ENCODE data around the gene ALOX12.

ALOX12 gene

DNA sequence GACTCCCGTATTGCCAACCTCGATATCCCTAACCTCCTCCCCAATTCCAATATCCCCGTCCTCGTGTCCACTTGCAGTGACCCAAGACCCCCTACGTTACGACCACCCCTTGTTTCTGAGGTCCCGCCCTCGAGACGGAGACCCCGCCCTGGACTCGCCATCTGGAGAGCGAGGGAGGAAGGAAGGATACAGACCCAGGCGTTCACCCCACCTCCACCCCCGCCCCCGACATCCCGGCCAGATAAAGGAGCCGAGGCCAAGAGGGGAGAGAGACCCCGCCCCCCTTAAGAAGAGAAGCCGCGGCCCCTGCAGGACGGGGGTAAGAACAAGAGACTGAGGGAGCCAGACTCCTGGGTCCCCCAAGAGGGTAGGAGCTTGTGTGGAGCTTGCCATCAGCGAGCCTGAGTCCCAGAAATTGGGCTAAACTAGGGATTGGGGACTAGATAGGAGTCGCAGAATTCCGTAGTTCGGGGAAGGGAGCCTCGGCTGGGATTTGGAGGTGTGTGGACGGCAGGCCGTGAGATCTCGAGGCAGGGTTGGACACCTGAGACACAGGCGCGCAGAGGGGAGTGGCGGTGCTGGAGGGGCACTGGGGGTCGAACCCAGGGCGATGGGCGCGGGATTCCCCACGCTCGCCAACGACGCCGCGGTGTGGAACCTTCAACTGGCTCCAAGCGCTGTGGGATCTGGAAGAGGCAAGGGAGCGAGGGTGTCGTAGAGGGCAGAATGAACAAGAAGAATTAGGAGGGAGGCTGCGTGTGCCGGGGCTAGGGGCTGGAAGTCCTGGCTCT is 27.1 kb downstream of the ALOX12 start, which contains the start of gene BCL6B:
TSS of gene BCL6B (plus strand) at position 270 of the 791 bp plus-strand sequence. CDS start 622 bp downstream, outside the sequence.
- DNase-seq (ENCODE audit: low read depth), result no peak

DNA sequence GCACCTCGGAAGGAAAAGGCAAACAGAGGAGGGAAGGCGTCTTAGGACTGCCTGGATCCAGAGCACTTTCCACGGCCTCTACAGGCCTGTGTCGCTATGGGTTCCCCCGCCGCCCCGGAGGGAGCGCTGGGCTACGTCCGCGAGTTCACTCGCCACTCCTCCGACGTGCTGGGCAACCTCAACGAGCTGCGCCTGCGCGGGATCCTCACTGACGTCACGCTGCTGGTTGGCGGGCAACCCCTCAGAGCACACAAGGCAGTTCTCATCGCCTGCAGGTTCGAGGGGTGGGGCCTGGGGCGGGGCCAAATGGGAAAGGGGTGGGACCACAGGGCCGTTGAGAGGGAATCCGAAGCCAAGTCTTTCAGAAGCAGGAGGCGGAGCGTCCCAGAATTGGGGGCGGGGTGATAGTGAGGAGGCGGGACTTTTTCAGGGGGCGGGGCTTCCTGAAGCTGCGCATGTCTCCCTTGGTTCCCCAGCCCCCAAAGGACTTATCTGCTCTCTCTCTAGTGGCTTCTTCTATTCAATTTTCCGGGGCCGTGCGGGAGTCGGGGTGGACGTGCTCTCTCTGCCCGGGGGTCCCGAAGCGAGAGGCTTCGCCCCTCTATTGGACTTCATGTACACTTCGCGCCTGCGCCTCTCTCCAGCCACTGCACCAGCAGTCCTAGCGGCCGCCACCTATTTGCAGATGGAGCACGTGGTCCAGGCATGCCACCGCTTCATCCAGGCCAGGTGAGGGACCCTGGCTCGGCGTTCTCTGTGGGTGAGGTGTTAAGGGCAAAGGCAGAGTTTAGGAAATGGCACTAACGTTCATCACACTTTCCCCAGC is 27.9 kb downstream of the ALOX12 start:
- peak; percentile 82 for DNase-seq (ENCODE audit: low read depth)

DNA sequence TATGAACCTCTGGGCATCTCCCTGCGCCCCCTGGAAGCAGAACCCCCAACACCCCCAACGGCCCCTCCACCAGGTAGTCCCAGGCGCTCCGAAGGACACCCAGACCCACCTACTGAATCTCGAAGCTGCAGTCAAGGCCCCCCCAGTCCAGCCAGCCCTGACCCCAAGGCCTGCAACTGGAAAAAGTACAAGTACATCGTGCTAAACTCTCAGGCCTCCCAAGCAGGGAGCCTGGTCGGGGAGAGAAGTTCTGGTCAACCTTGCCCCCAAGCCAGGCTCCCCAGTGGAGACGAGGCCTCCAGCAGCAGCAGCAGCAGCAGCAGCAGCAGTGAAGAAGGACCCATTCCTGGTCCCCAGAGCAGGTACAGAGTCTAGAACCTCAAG is 28.5 kb downstream of the ALOX12 start:
- no peak for DNase-seq (ENCODE audit: low read depth)

DNA sequence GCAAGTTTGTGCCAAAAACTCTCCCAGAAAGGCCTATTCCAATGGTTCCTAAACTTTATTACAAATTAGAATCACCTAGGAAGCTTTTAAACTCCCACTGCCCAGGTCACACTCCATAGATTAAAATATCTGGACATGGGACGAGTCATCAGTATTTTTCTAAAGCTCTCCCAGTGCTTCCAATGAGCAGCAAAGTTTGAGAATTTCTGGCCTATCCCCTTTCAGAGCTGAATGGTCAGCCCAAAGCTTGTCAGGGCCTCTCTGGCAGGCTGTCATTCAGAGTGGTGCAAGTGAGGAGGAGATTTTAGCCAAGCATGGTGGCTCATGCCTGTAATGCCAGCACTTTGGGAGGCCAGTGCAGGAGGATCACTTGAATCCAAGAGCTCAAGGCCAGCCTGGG is 29.4 kb downstream of the ALOX12 start:
- no peak for DNase-seq (ENCODE audit: low read depth)

DNA sequence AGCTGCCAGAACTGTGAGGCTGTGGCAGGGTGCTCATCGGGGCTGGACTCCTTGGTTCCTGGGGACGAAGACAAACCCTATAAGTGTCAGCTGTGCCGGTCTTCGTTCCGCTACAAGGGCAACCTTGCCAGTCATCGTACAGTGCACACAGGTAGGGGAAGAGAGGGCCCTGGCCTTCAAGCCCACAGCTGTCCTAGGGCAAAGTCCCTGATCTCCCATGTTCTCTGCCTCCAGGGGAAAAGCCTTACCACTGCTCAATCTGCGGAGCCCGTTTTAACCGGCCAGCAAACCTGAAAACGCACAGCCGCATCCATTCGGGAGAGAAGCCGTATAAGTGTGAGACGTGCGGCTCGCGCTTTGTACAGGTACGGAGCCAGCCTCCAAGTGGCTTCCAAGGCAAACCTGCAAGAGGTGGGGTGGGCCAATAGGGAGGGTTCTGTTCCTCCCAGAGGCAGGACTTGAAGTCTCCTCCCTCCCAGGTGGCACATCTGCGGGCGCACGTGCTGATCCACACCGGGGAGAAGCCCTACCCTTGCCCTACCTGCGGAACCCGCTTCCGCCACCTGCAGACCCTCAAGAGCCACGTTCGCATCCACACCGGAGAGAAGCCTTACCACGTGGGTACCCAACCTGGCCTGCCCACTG is 30.7 kb downstream of the ALOX12 start:
- DNase-seq (ENCODE audit: low read depth), result no peak

DNA sequence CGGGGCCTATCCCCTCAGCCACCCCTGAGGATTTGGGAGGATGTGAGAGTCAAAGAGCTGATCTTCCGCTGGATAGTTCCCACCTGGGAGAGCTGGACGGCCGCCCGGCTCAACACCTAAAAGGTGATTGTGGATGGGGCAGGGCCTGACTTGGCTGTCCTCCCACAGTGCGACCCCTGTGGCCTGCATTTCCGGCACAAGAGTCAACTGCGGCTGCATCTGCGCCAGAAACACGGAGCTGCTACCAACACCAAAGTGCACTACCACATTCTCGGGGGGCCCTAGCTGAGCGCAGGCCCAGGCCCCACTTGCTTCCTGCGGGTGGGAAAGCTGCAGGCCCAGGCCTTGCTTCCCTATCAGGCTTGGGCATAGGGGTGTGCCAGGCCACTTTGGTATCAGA is 31.5 kb downstream of the ALOX12 start:
- DNase-seq (ENCODE audit: low read depth), result no peak

DNA sequence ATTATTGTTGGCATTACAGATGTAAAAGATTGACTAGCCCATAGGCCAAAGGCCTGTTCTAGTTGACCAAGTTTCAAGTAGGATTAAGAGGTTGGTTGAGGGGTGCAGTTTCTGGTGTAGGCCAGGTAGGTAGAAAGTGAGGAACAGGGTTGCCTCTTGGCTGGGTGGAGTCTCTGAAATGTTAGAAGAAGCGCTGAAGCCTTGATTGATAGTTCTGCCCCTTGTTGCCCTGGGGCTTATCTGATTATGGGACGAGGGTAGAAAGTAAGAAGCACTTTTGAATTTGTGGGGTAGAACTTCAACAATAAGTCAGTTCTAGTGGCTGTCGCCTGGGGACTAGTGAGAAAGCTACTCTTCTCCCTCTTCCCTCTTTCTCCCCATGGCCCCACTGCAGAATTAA is 33.2 kb downstream of the ALOX12 start:
- no peak for DNase-seq (ENCODE audit: low read depth)

DNA sequence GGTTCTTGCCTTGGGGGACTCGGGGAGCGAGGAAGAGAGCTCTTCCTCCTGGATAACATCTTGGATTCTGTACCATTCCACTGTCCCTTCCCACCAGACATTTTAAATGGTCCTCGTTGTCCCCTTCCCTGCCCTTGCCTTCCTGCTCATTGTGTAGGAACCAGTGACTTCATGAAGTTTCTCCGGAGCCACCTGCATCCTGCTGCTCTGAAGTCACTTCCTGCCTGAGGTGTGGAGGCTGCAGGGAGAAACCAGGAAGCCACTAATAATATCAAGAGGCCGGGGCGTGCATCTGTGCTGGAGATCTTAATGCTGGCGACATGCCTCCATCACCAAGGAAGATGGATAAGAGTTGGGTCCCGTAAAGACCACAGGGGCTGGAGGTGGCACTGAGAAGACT is 33.8 kb downstream of the ALOX12 start:
- DNase-seq (ENCODE audit: low read depth), result no peak

DNA sequence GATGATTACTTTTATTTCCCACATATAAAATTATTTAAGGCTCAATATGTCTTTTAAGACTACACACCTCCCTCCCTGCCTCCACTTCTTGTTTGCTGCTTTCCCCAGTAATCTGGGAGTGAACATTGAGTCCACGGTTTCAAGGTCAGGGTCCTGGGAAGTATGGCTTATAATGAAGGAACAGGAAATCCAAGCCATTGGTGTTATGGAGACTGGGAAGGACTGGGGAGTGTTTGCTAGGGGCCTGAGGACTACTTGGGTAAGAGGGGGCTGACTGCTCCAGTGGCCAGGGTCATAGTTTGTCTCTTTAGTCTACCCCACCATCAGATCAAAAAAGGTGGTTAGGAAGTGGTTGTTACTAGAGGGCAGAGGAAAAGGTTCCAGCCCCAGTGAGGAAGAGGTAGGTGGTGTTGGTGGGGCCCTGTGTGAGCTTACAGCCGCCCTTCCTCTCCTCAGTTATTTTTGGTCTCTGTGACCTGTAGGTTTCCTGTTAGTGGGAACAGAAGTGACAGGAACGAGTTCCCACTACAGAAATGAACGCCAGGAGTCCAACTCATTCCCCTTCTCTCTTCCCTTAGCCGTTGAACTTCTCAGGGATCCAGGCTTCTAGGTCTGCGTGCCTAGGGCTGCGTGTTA is 39.2 kb downstream of the ALOX12 start:
- no peak for DNase-seq (ENCODE audit: low read depth)

DNA sequence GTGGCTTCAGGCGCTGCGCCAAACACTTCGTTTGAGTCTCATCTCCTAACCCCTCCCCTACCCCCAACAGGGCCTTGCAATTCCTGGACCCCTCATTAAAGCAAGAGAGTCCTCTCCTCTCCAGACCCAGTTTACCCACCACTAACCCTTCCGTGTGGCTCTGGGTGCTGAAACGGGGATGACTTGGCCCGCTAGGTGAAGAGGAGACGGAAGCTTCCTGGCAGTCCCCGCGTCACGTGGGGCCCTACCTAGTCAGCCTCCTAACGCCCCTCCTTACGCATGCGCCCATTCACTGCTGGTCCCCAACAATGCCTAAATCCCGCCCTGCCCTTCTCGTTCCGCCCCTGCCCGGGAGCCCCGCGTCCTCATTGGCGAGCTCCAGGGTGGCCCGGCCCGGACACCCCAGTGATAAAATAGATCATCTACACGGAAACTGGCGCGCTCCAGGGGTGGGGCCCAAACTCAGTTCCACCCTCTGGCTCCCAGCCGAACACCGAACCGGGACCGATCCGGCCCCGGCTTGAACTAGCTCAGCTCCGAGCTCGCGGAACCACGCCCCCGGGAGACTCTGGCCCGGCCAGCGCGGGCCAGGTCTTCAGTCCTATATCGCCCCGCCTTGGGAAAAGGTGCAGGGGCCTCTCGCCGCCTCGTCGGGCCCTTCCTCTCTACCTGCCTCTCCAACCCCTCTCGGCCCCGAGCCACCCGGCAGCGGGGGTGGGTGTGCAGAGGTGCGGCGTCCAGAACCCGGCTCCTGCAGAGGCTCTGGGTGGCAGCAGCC is 39.9 kb downstream of the ALOX12 start, which contains the start of gene SLC16A13:
TSS of gene SLC16A13 (plus strand) at position 425 of the 778 bp plus-strand sequence. CDS start 368 bp downstream, outside the sequence.
- DNase-seq (ENCODE audit: low read depth), result peak; percentile 93

DNA sequence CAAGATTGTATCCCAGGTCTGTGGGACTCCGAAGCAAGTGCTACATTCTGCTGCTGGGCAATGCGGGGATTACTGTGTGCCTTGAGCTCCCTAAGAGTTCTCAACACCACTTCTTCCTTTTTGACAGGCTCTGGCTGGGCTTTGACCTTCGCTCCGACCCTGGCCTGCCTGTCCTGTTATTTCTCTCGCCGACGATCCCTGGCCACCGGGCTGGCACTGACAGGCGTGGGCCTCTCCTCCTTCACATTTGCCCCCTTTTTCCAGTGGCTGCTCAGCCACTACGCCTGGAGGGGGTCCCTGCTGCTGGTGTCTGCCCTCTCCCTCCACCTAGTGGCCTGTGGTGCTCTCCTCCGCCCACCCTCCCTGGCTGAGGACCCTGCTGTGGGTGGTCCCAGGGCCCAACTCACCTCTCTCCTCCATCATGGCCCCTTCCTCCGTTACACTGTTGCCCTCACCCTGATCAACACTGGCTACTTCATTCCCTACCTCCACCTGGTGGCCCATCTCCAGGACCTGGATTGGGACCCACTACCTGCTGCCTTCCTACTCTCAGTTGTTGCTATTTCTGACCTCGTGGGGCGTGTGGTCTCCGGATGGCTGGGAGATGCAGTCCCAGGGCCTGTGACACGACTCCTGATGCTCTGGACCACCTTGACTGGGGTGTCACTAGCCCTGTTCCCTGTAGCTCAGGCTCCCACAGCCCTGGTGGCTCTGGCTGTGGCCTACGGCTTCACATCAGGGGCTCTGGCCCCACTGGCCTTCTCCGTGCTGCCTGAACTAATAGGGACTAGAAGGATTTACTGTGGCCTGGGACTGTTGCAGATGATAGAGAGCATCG is 42.4 kb downstream of the ALOX12 start:
- DNase-seq (ENCODE audit: low read depth), result no peak

DNA sequence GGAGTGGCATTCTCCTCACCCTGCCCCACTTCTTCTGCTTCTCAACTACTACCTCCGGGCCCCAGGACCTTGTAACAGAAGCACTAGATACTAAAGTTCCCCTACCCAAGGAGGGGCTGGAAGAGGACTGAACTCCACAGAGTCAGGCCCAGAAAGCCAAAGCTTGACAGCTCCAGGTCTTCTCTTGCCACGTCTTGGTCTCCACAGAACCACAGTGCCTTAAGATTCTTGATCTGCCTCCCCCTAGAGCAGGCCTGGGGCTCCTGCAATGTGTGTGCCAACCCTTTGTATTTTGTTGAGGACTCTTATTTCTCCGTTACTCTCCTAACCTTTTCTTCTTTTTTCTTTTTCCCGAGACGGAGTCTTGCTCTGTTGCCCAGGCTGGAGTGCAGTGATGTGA is 44.0 kb downstream of the ALOX12 start:
- no peak for DNase-seq (ENCODE audit: low read depth)

DNA sequence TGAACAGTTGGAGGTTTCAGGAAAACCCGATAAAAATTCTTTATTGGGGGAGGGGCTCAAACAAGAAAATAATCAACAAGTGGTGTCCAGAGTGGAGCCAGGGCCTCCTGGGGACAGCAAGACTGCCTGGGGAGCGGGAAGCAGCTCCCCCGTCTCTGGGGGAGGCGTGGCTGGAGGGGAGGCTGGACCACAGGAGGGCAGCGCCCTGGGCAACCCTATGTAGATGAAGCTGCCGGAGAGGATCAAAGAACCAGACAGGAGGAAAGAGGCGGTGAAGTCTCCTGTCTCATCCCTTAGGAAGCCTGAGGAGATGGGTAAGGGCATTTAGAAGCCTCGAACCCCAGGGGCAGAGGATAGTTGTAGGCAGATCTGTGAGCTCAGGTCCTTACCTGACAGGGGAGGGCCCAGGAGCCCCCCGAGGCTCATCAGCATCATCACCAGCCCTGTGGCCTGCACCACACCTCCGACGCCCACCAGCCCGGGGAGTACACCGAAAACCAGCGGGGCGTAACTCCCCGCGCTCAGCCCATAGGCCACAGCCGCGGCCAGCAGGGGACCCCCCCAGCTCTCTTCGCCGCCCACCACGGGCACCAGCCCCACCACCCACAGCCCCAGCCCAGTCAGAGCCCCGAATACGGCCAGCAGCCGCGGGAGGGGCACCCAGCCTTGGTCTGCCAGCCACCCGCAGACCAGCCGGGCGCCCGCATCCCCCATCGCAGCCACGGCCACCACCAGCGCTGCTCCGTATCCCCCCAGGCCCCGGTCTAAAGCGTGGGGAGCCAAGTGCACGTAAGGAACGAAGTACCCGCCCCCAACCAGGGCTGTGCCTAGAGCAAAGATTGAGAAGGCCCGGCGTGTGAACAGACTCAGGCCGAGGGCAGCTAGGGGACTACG is 46.0 kb downstream of the ALOX12 start:
- no peak for DNase-seq (ENCODE audit: low read depth)

DNA sequence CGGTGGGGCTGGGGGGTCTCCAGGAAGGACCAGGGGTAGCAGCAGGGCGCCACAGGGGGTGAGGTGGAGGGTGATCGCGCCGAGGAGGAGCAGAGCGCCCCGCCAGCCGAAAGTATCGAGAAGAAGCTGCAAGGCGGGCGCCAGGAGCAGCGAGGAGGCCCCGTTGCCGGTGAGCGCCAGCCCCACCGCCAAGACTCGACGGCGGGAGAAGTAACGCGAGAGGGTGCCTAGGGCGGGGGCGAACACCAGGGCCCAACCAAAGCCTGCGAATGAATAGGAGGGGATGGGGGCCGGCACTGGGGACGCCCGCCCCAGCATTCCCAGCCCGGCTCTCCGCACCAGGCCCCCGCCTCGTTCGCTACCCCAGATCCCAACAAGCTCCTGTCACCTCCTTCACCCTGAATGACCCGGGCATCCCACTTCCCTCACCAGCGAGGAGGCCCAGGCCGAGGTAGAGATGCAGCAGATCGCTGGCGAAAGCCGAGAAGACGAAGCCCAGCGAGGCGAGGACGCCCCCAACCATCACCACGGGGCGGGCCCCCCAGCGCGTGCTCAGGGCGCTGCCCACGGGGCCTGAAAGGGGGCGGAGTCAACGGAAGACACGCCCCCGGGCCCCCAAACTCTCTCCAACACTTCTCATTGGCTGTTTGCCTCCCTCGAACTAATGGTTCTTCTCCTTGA is 46.8 kb downstream of the ALOX12 start:
- no peak for DNase-seq (ENCODE audit: low read depth)

DNA sequence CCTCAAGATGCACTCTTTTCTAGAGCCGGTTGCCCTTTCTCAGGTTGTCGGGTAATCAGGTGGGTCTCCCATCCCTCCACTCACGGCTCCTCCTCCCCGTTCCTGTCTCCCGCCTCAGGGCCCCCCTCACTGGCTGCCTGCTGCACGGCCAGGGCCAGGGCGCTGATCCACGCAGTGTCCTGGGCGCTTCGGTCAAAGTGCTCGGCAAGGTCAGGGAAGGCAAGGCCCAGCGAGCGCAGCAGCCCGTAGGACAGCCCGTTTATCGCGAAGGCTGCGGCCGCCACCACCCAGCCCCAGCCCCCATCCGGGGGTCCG is 47.3 kb downstream of the ALOX12 start:
- DNase-seq (ENCODE audit: low read depth), result no peak

DNA sequence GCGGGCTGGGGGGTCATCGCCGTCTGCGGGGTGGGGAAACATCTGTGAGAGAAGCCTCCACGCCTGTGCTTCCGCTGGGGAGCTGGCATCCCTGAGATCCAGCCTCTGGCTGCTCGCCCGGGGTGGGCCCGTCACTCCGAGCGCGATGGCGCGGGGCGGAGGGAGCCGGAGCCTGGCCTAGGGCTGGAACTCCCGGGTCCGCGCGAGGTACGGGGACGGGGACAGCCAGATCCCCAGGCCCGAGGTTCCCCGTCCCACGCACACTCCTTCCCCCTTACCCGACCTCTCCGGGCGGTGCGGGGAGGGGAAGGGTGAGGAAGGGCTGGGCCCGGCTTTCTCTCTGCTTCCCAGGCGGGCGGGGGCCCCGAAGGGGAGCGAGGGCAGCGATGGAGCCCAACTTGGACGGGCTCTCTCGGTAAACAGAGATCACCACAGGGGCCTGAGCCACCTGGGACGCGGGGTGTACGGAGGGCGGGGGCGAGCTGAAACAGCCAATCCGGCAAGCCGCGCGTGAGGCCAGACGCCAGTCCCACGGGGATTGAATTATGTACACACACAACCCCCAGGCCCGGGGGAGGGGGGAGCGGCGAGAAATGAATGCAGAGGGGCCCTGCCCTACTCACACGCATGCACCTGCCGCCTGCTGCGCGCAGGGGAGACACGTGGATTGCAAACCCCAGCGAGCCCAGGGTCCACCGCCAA is 47.8 kb downstream of the ALOX12 start, which contains the start of gene SLC16A11:
TSS of gene SLC16A11 (minus strand) at position 596 of the 702 bp plus-strand sequence. CDS start at position 17, 579 bp downstream.
- DNase-seq (ENCODE audit: low read depth), result no peak

DNA sequence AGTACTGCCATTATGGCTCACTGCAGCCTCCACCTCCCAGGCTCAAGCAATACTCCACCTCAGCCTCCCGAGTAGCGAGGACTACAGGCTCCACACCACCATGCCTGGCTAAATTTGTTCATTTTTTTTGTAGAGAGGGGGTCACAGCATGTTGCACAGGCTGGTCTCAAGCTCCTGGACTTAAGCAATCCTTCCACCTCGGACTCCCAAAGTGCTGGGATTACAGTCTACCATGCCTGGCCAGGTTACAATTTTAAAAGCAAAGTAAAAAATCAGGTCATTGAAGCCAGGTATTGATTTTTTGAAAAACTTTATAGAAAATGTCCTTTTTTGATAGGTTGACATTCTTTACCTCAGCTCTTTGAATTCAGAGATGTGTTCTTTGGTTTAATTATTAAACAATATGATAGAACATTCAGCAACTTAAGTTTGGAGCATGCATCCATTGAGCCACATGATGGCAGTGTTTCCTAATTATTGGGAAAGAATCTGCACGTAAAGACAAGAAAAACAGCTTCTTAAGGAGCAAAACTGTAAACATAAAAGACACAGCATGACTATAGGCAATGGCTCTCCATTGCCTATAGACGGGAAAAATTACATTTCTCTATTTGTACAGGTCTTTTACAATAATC is 49.8 kb downstream of the ALOX12 start:
- DNase-seq (ENCODE audit: low read depth), result peak; percentile 75

Measured in fibroblast of the conjunctiva (primary cell).